Smooth muscle cell (in vitro differentiated cells): ENCODE data around the gene PTPRN2. TPM values are rescaled to one million over a fixed set of nuclear protein-coding genes. Genes with fewer than 3 reads are reported as not detected.

Source experiments
- DNase-seq: peaks from one replicate; lab custom pipeline; 2025; ENCODE audit not compliant: unreplicated experiment; lab: John Stamatoyannopoulos, UW
- H2AFZ ChIP-seq: fragments of 200-600 bp; sonication (generic); 2 replicates; pipeline ENCODE4 v1.6.0; 2016; ENCODE audit warnings: antibody characterized with exemption, low read depth, mild to moderate bottlenecking
- H3F3A ChIP-seq: fragments of 200-600 bp; sonication (generic); 2 replicates; pipeline ENCODE4 v1.6.0; 2017; ENCODE audit warnings: antibody characterized with exemption, low read depth
- H3K27ac ChIP-seq: fragments of 200-600 bp; sonication (generic); 2 replicates; pipeline ENCODE4 v1.5.1; 2016; ENCODE audit warnings: low read depth, mild to moderate bottlenecking
- H3K27me3 ChIP-seq: fragments of 200-600 bp; sonication (generic); 2 replicates; pipeline ENCODE4 v1.6.1; 2016; ENCODE audit warnings: low read depth, mild to moderate bottlenecking
- H3K36me3 ChIP-seq: fragments of 200-600 bp; sonication (generic); 2 replicates; pipeline ENCODE4 v1.5.1; 2016; ENCODE audit warnings: low read depth
- H3K4me1 ChIP-seq: fragments of 200-600 bp; sonication (generic); 2 replicates; pipeline ENCODE4 v1.5.1; 2016; ENCODE audit warnings: low read depth
- H3K4me2 ChIP-seq: fragments of 200-600 bp; sonication (generic); 2 replicates; pipeline ENCODE4 v1.6.0; 2016; ENCODE audit warnings: mild to moderate bottlenecking
- H3K4me3 ChIP-seq: fragments of 200-600 bp; sonication (generic); 2 replicates; pipeline ENCODE4 v1.5.1; 2016; ENCODE audit warnings: mild to moderate bottlenecking
- H3K79me2 ChIP-seq: fragments of 200-600 bp; sonication (generic); 2 replicates; pipeline ENCODE4 v1.6.0; 2016; ENCODE audit warnings: low read depth, mild to moderate bottlenecking
- H3K9ac ChIP-seq: fragments of 200-600 bp; sonication (generic); 2 replicates; pipeline ENCODE4 v1.6.0; 2016; ENCODE audit warnings: low read depth
- H3K9me3 ChIP-seq: fragments of 200-600 bp; sonication (generic); replicated peaks from 2 replicates; pipeline ENCODE4 v1.5.1; 2016; ENCODE audit warnings: low read depth
- H4K20me1 ChIP-seq: fragments of 200-600 bp; sonication (generic); 2 replicates; pipeline ENCODE4 v1.6.0; 2016; ENCODE audit warnings: low read depth
- CTCF ChIP-seq: fragments of 200-600 bp; sonication (generic); IDR thresholded peaks from 2 replicates; pipeline ENCODE4 v1.5.1; 2017; ENCODE audit warnings: borderline replicate concordance, mild to moderate bottlenecking, antibody characterized with exemption; ENCODE audit not compliant: insufficient read depth, poor library complexity, severe bottlenecking
- WGBS: methylation state at CpG from one replicate; pipeline ENCODE4 v1.1.7; 2016; ENCODE audit warnings: low lambda C conversion rate; 5-methylcytosine and 5-hydroxymethylcytosine counted together
- polyA plus RNA-seq: library from polyadenylated mRNA; unstranded; fragments of >200 nt; fragmentation: Nextera tagmentation; extraction: Ambion mirVana; gene quantifications from 2 replicates; pipeline ENCODE4 v1.2.1, GENCODE V29; 2016
- total RNA-seq: library from RNA; depleted of rRNA; stranded (reverse); fragments of >200 nt; gene quantifications from 2 replicates; pipeline ENCODE4 v1.2.3, GENCODE V29; 2014

Gene PTPRN2
- total and polyA plus RNA-seq, 2 experiments from 2014 or later: 0.09 to 0.87 TPM

DNA sequence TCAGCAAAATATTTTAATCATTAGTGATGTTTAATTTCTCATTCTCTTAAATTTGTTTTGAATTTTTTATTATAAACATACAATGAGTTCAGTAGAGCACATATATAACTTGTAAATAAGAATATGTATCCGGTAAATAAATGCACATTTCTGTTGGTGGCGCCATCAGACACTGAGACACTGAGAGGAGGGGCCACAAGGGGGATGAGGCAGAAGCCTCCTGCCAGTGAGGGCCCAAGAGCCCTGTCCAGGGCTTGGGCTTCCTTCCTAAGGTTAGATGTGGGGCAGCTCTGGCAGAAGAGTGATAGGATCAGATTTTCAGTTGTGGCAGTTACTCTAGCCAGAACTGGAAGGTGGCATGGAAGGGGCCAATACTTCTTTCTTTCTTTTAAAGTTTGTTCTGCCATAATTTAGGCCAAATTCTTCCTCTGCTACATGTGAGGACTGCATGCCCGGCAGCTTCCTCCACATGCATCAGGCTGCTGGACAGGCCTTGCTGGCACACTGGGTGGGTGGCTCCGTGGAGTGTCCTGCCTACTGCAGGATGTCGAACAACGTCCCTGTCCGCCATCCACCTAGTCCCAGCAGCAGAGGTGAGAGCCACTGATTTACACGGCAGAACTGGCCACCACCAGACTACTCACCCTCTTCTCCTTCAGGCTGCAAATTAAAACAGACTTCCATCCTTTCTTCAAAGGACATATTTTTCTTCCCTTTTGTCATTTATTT lies 13.2 kb downstream of the PTPRN2 start:
- no peak overlapping the region for H3K4me3 ChIP-seq
- H3K4me1 ChIP-seq: no peaks in the 10 kb centered on the region
- 89% methylated on average over 8 of the region's 8 CpGs for whole genome bisulfite sequencing
- TF ChIP-seq CTCF: no peak
- no peak overlapping the region for H2AFZ ChIP-seq
- H3K27me3 ChIP-seq: peaks cover 41% of the 10 kb centered on the region
- H4K20me1 ChIP-seq: no peaks in the 10 kb centered on the region
- no peak overlapping the region for H3K27ac ChIP-seq
- H3K4me2 ChIP-seq: no peak overlapping the region
- no peaks in the 10 kb centered on the region for H3K9me3 ChIP-seq
- no peaks in the 10 kb centered on the region for H3K79me2 ChIP-seq
- H3K9ac ChIP-seq: no peak overlapping the region
- H3K36me3 ChIP-seq: no peaks in the 10 kb centered on the region
- H3F3A ChIP-seq: no peaks in the 10 kb centered on the region
- DNase-seq: no peak

GRCh38 chr7:158573310-158573709 lies 14.3 kb downstream of the PTPRN2 start:
- no peaks in the 10 kb centered on the region for H3K4me1 ChIP-seq
- H3K27ac ChIP-seq: no peak overlapping the region
- no peaks in the 10 kb centered on the region for H3K9me3 ChIP-seq
- H3K36me3 ChIP-seq: no peaks in the 10 kb centered on the region
- no peak overlapping the region for H3K4me3 ChIP-seq
- no peak overlapping the region for H3K4me2 ChIP-seq
- H2AFZ ChIP-seq: no peak overlapping the region
- peaks cover 53% of the 10 kb centered on the region for H3K27me3 ChIP-seq
- H3K79me2 ChIP-seq: no peaks in the 10 kb centered on the region
- no peaks in the 10 kb centered on the region for H3F3A ChIP-seq
- DNase-seq: no peak
- H3K9ac ChIP-seq: no peak overlapping the region
- TF ChIP-seq CTCF: no peak
- H4K20me1 ChIP-seq: no peaks in the 10 kb centered on the region
- whole genome bisulfite sequencing: 75% methylated on average over 4 of the region's 4 CpGs

- no peak for TF ChIP-seq CTCF
- DNase-seq: no peak
- Histone ChIP-seq H3K9ac (no peak overlapping the region), H3K27ac (no peak overlapping the region), H3F3A (no peaks in the 10 kb centered on the region), H3K4me1 (no peaks in the 10 kb centered on the region), H3K27me3 (peaks cover 59% of the 10 kb centered on the region), H3K4me3 (no peak overlapping the region), H3K79me2 (no peaks in the 10 kb centered on the region), H4K20me1 (no peaks in the 10 kb centered on the region), H2AFZ (no peak overlapping the region), H3K36me3 (no peaks in the 10 kb centered on the region), H3K9me3 (no peaks in the 10 kb centered on the region), H3K4me2 (no peak overlapping the region)
- WGBS: 67% methylated on average over 7 of the region's 7 CpGs
Measured at GRCh38 chr7:158572000-158572828, 15.4 kb downstream of the PTPRN2 start.
